ENCODE data around the gene CDH4.

CDH4 gene

DNA sequence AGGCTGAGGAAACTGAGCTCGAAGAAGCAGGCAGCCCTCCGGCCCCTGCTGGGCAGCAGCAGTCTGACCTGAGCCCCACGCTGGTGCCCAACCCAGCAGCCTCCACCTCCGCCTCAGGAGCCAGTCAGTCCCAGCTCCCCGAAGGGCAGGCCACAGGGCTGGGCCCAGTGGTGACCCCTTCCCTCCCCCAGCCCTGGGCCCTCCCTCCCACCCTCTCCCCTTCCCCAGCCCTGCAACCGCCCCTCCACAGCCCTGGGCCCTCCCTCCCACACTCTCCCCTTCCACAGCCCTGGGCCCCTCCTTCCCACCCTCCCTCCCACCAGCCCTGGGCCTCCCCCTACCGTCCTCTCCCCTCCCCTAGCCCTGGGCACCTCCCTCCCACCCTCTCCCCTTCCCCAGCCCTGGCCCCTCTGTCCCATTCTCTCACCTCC lies 698.6 kb downstream of the CDH4 start:
- no peak overlapping the region for H3K27ac ChIP-seq (ENCODE audit: low read depth, low read length)
- TF ChIP-seq, protein P1, sequence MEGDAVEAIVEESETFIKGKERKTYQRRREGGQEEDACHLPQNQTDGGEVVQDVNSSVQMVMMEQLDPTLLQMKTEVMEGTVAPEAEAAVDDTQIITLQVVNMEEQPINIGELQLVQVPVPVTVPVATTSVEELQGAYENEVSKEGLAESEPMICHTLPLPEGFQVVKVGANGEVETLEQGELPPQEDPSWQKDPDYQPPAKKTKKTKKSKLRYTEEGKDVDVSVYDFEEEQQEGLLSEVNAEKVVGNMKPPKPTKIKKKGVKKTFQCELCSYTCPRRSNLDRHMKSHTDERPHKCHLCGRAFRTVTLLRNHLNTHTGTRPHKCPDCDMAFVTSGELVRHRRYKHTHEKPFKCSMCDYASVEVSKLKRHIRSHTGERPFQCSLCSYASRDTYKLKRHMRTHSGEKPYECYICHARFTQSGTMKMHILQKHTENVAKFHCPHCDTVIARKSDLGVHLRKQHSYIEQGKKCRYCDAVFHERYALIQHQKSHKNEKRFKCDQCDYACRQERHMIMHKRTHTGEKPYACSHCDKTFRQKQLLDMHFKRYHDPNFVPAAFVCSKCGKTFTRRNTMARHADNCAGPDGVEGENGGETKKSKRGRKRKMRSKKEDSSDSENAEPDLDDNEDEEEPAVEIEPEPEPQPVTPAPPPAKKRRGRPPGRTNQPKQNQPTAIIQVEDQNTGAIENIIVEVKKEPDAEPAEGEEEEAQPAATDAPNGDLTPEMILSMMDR (IDR thresholded peaks at IDR 0.05; ENCODE audit: insufficient read depth, low read length, poor library complexity, severe bottlenecking), result no peak
- TF ChIP-seq EZH2phosphoT487 (conservative IDR thresholded peaks at IDR 0.05; ENCODE audit: low read length), result no peak
- no peaks in the 10 kb centered on the region for H3K9me3 ChIP-seq (ENCODE audit: insufficient read depth, low read length)
- no peak overlapping the region for H2AFZ ChIP-seq (ENCODE audit: low read depth, low read length, severe bottlenecking)
- H3K4me3 ChIP-seq (ENCODE audit: insufficient read depth, low read length, poor library complexity, severe bottlenecking), result no peak overlapping the region
- no peaks in the 10 kb centered on the region for H3K27me3 ChIP-seq (ENCODE audit: low read length)
- H3K9me2 ChIP-seq (replicated peaks; ENCODE audit: insufficient read depth, low read length), result no peaks in the 10 kb centered on the region
- no peaks in the 10 kb centered on the region for H4K20me1 ChIP-seq (ENCODE audit: low read depth, low read length)
- no peaks in the 10 kb centered on the region for H3F3A ChIP-seq (ENCODE audit: insufficient read depth)
- H3K79me2 ChIP-seq (ENCODE audit: insufficient read depth, low read length), result no peaks in the 10 kb centered on the region
- no peak overlapping the region for H3K4me2 ChIP-seq (ENCODE audit: low read depth, low read length, poor library complexity, severe bottlenecking)
- no peaks in the 10 kb centered on the region for H3K36me3 ChIP-seq (ENCODE audit: low read length)
- H3K9ac ChIP-seq (ENCODE audit: low read length), result no peak overlapping the region

DNA sequence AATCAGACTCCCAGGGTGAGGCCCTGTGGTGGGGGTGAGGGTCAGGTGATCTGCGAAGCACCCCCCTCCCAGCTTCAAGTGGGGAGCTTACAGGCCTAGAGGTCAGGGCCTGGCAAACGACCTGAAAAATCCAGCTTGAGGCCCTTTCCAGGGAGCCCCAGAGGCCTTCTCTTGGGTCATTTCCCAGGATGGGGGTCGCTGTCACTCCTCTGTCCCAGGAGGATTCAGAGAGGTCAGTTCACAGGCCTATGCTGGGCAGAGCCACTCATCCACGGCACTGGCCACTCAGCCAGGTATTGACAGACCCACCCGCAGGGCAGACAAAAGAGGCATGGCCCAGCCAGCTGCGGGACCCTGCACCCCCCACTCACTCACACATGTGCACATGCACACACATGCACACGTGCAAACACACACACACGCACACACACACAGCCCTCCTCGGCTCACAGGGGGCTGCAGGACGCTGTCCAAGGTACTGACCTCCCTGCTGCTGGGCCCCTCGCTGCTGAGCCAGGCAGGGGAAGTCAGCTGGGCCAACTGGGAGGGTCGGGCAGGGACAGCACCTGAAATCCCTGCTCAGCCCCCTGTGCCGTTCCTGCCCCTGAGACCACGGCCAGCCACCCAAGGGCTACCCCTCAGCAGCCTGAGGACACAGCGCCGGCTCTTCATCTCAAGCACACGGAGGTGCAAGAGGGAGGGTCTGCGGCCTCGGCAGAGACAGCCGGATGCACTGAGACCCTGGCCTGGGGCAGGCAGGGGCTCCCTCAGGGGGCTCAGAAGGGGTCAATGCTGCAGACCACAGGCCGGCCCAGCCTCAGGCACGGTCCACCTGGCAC lies 699.9 kb downstream of the CDH4 start:
- H3K9me3 ChIP-seq (ENCODE audit: insufficient read depth, low read length), result no peaks in the 10 kb centered on the region
- no peak overlapping the region for H3K4me2 ChIP-seq (ENCODE audit: low read depth, low read length, poor library complexity, severe bottlenecking)
- no peaks in the 10 kb centered on the region for H3K36me3 ChIP-seq (ENCODE audit: low read length)
- no peak overlapping the region for H2AFZ ChIP-seq (ENCODE audit: low read depth, low read length, severe bottlenecking)
- no peaks in the 10 kb centered on the region for H3F3A ChIP-seq (ENCODE audit: insufficient read depth)
- no peaks in the 10 kb centered on the region for H3K79me2 ChIP-seq (ENCODE audit: insufficient read depth, low read length)
- no peaks in the 10 kb centered on the region for H3K27me3 ChIP-seq (ENCODE audit: low read length)
- TF ChIP-seq, protein P1 (IDR thresholded peaks at IDR 0.05; ENCODE audit: insufficient read depth, low read length, poor library complexity, severe bottlenecking), result no peak
- TF ChIP-seq EZH2phosphoT487 (conservative IDR thresholded peaks at IDR 0.05; ENCODE audit: low read length), result no peak
- no peak overlapping the region for H3K4me3 ChIP-seq (ENCODE audit: insufficient read depth, low read length, poor library complexity, severe bottlenecking)
- no peak overlapping the region for H3K27ac ChIP-seq (ENCODE audit: low read depth, low read length)
- H3K9me2 ChIP-seq (replicated peaks; ENCODE audit: insufficient read depth, low read length), result no peaks in the 10 kb centered on the region
- no peak overlapping the region for H3K9ac ChIP-seq (ENCODE audit: low read length)
- H4K20me1 ChIP-seq (ENCODE audit: low read depth, low read length), result no peaks in the 10 kb centered on the region

DNA sequence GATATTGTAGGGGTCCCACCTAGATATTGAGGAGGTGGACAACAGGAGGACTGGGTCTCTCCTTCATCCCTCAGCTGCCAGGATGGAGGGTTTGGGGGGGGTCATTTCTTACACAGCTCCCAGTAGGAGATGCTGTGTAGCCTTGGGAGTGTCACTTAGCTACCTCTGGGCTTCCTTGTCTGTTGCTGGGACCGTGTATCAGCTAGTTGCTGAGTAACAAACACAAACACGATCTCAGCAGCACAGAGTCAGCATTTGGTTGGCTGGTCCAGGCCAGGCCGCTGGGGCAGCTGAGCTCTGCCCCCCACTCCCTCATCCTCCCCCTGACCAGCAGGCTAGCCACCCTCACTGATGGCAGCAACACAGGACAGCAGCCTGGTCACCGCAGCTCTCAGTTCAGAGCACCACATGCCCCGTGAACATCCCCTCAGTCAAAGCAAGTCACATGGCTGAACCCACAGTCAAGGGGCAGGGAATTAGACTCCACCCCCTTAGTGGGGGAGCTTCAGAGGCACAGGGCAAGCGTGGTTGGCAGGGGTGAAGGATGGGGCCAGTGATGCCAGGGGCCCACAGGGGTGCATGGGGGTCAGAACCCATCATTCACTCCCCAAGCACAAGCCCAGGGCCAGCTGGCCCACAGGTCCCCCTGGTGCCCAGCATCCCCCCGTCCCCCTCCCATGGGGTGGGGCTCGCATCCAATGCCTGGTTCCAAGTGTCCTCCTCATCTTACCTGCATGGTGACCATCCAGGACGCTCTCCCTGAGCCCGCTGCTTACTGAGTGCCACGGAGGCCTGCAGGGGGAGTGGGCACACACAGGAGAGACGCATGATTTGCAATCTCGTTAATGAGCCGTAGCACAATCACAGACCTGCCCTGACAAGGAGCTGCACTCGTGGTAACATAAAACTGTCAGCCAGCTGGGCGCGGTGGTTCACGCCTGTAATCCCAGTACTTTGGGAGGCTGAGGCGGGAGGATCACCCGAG lies 701.3 kb downstream of the CDH4 start:
- no peaks in the 10 kb centered on the region for H4K20me1 ChIP-seq (ENCODE audit: low read depth, low read length)
- no peak overlapping the region for H3K4me3 ChIP-seq (ENCODE audit: insufficient read depth, low read length, poor library complexity, severe bottlenecking)
- H2AFZ ChIP-seq (ENCODE audit: low read depth, low read length, severe bottlenecking), result no peak overlapping the region
- no peak overlapping the region for H3K4me2 ChIP-seq (ENCODE audit: low read depth, low read length, poor library complexity, severe bottlenecking)
- no peak overlapping the region for H3K9ac ChIP-seq (ENCODE audit: low read length)
- no peaks in the 10 kb centered on the region for H3K9me3 ChIP-seq (ENCODE audit: insufficient read depth, low read length)
- no peak for TF ChIP-seq EZH2phosphoT487 (conservative IDR thresholded peaks at IDR 0.05; ENCODE audit: low read length)
- TF ChIP-seq, protein P1 (IDR thresholded peaks at IDR 0.05; ENCODE audit: insufficient read depth, low read length, poor library complexity, severe bottlenecking), result no peak
- no peaks in the 10 kb centered on the region for H3K36me3 ChIP-seq (ENCODE audit: low read length)
- no peak overlapping the region for H3K27ac ChIP-seq (ENCODE audit: low read depth, low read length)
- no peaks in the 10 kb centered on the region for H3K79me2 ChIP-seq (ENCODE audit: insufficient read depth, low read length)
- no peaks in the 10 kb centered on the region for H3F3A ChIP-seq (ENCODE audit: insufficient read depth)
- no peaks in the 10 kb centered on the region for H3K27me3 ChIP-seq (ENCODE audit: low read length)
- no peaks in the 10 kb centered on the region for H3K9me2 ChIP-seq (replicated peaks; ENCODE audit: insufficient read depth, low read length)
